ENCODE results near the gene PTPRD. TPM values are rescaled to one million over a fixed set of nuclear protein-coding genes. Genes with fewer than 3 reads are reported as not detected.

PTPRD gene
- total and polyA plus RNA-seq, 2 of the 4 experiments (the other 2 are of a cell fraction) = 0.07 to 0.18 TPM

- peaks cover 2% of the 10 kb centered on the region; the same call in 1 of the 2 replicates for H3K9me3 ChIP-seq (ENCODE audit: control insufficient read depth, insufficient read depth, low read length)
- H3K27ac ChIP-seq (ENCODE audit: insufficient read depth, low read length) = no peak overlapping the region
- no peak overlapping the region for H3K14ac ChIP-seq (replicated peaks; ENCODE audit: low read depth, low read length)
- H4K8ac ChIP-seq (ENCODE audit: low read depth in 2 of 2, low read length in 2 of 2) = no peak overlapping the region
- ATAC-seq (ENCODE audit: low read depth) = no peak
- WGBS, 2 experiments (ENCODE audit: extremely low coverage in 2 of 2, insufficient read length in 1 of 2) = 100% methylated on average over 1 of the region's 3 CpGs; no CpG with 5 or more reads in 1 of the 2 experiments
- H3K9ac ChIP-seq (ENCODE audit: low read depth, low read length) = no peak overlapping the region
- H3K18ac ChIP-seq (ENCODE audit: low read depth, low read length) = no peak overlapping the region
- no peaks in the 10 kb centered on the region for H3K36me3 ChIP-seq (ENCODE audit: control insufficient read depth, insufficient read depth, low read length)
- POLR2A ChIA-PET (ENCODE audit: unreplicated experiment) = no interaction called here
- TF ChIP-seq RCOR1 (IDR thresholded peaks at IDR 0.05; ENCODE audit: insufficient replicate concordance, low read length) (no peak), POLR2A (IDR thresholded peaks at IDR 0.05; ENCODE audit: low read depth, low read length) (no peak), CTCF (conservative IDR thresholded peaks at IDR 0.05; ENCODE audit: low read depth, low read length) (no peak), RAD21 (IDR thresholded peaks at IDR 0.05; ENCODE audit: low read length) (no peak), FOS (IDR thresholded peaks at IDR 0.05; ENCODE audit: low read depth, low read length) (no peak), CEBPB (IDR thresholded peaks at IDR 0.05; ENCODE audit: low read depth, low read length) (no peak), CHD1 (IDR thresholded peaks at IDR 0.05; ENCODE audit: low read depth, low read length) (no peak), MAZ (IDR thresholded peaks at IDR 0.05; ENCODE audit: borderline replicate concordance, low read depth, low read length) (no peak), SMC3 (IDR thresholded peaks at IDR 0.05; ENCODE audit: low read depth, low read length) (no peak), BHLHE40 (IDR thresholded peaks at IDR 0.05; ENCODE audit: low read depth, low read length) (no peak), RFX5 (IDR thresholded peaks at IDR 0.05; ENCODE audit: low read depth, low read length) (no peak), USF2 (IDR thresholded peaks at IDR 0.05; ENCODE audit: low read depth, low read length) (no peak), MXI1 (IDR thresholded peaks at IDR 0.05; ENCODE audit: borderline replicate concordance, low read depth, low read length) (no peak), ELK1 (IDR thresholded peaks at IDR 0.05; ENCODE audit: borderline replicate concordance, low read depth, low read length) (no peak), MAFK (IDR thresholded peaks at IDR 0.05; ENCODE audit: low read depth, low read length) (no peak), NFE2L2 (IDR thresholded peaks at IDR 0.05; ENCODE audit: low read depth, low read length) (no peak)
- DNase-seq = no peak
- H3K56ac ChIP-seq (ENCODE audit: extremely low read depth, insufficient read depth, low read length) = no peak overlapping the region
- no peak overlapping the region for H2BK15ac ChIP-seq (ENCODE audit: low read depth, low read length)
- H2AK9ac ChIP-seq (replicated peaks; ENCODE audit: low read depth, low read length, poor library complexity) = no peak overlapping the region
- intact Hi-C loops (cut with micrococcal nuclease) (no loop called here), in situ Hi-C loops (cut with MboI; ENCODE audit: low sequenced_read_pairs) (no loop called here), dilution Hi-C loops (cut with HindIII; ENCODE audit: low sequenced_read_pairs, unreplicated experiment) (no loop called here)
- no peaks in the 10 kb centered on the region for H3K79me1 ChIP-seq (ENCODE audit: low read depth in 1 of 2, low read length in 2 of 2)
- no peak overlapping the region for H2AK5ac ChIP-seq (ENCODE audit: low read depth, low read length)
- no peak overlapping the region for H2AFZ ChIP-seq (replicated peaks; ENCODE audit: low read length, poor library complexity)
- no TSS peak for BruUV-seq (replicated peaks)
- H4K20me1 ChIP-seq (ENCODE audit: insufficient read depth, low read length) = no peaks in the 10 kb centered on the region
- H4K91ac ChIP-seq (ENCODE audit: insufficient read depth, low read depth, low read length) = no peak overlapping the region
- no peaks in the 10 kb centered on the region for H3K27me3 ChIP-seq (ENCODE audit: control insufficient read depth, insufficient read depth, low read length)
- no peak overlapping the region for H3K4me2 ChIP-seq (ENCODE audit: low read depth, low read length)
- H3K4me1 ChIP-seq (ENCODE audit: control insufficient read depth, insufficient read depth, low read length) = no peaks in the 10 kb centered on the region
- H3K23ac ChIP-seq (ENCODE audit: low read depth, low read length) = no peak overlapping the region
- no peak overlapping the region for H2BK5ac ChIP-seq (ENCODE audit: low read depth, low read length, poor library complexity, severe bottlenecking)
- no peak overlapping the region for H4K5ac ChIP-seq (ENCODE audit: low read depth, low read length)
- no peak overlapping the region for H2BK20ac ChIP-seq (ENCODE audit: low read depth, low read length)
- H3K9me1 ChIP-seq (ENCODE audit: insufficient read depth, low read length) = no peaks in the 10 kb centered on the region
- H3K4me3 ChIP-seq (ENCODE audit: insufficient read depth, low read depth, low read length) = no peak overlapping the region
- H3K4ac ChIP-seq (ENCODE audit: low read depth, low read length) = no peak overlapping the region
- CTCF ChIA-PET = no interaction called here
- H2BK120ac ChIP-seq (ENCODE audit: low read depth, low read length) = no peak overlapping the region
Observed at GRCh38 chr9:8428389-8428788, 2184.4 kb downstream of the PTPRD start.
